EL (cell line): ENCODE measurements around the gene PLOD3.

Source experiments
- DNase-seq: peaks from one replicate; pipeline ENCODE4 v3.0.0-alpha.2; 2016

PLOD3 gene

DNA sequence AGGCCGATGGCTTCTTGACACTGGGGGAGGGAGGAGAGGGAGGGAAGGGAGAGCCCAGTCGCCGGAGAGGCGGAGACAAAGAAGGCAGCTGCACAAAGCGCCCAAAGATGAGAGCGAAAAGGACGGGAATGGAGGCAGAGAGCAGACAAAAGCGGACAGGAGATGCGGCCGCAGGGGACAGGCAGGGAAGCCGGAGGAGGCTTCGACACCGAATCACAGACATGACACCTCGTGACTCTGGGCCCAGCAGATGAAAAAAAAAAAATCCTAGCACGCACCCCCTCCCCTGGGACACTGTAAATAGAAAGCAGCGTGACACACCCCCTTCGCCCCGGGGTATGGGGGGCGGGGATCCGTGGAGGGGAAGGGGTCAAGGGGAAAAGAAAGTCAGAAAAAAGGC lies 38.3 kb downstream of the PLOD3 start:
- no peak for DNase-seq

DNA sequence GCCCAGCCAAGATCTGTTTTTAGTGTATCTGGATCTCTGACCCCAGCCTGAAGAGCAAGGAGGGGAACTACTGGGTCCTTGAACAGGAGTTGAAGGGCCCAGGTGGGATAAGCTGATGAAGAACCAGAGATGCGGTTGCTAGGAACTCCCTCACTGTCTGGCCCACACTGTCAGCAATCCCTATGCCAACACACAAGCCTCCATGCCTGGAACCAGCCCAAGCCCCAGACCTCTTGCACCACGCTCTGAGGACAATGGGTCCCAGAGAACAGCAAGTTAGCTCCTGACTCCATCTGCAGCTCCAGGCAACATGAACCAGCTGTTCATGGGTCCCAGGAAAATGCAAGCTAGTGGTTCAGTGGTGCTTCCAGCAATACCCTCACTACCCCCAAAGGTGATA lies 39.7 kb downstream of the PLOD3 start:
- no peak for DNase-seq

DNA sequence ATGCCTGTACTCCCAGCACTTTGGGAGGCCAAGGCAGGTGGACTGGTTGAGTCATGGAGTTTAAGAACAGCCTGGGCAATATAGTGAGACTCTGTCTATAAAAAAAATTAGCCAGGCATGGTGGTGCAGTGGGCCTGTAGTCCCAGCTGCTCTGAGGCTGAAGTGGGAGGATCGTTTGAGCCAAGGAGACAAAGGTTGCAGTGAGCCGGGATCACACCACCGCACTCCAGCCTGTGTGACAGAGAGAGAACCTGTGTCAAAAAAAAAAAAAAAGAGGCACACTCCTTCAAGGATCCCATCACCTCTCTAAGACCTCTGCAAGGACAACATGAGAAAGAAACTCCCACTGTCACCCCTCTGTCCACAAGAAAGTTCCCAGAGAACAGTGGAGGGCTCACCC lies 41.7 kb downstream of the PLOD3 start:
- no peak for DNase-seq

DNA sequence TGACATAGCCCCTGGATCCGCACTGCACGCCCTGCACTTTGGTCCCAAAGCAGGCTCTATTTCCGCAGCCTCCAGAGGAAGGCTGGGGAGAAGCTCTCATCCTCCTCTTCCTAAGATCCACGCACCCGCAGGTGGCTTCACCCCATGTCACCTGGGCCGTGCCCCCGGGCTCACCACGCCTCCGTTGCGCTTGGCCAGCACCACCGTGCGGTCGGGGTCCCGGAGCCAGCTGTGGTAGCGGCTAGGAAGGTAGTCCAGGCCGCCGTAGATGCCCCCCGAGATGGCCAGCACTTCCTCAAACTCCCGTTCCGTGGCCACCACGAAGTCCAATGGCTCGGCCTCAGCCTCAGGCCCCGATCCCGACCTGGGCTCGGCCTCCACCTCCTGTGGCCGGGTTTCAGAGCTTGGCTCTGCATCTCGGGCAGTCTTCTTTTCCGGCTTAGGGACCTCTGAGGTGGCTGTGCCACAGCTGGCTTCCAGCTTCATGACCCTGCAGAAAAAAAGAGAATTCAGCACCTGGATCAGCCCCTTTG lies 43.0 kb downstream of the PLOD3 start:
- no peak for DNase-seq

DNA sequence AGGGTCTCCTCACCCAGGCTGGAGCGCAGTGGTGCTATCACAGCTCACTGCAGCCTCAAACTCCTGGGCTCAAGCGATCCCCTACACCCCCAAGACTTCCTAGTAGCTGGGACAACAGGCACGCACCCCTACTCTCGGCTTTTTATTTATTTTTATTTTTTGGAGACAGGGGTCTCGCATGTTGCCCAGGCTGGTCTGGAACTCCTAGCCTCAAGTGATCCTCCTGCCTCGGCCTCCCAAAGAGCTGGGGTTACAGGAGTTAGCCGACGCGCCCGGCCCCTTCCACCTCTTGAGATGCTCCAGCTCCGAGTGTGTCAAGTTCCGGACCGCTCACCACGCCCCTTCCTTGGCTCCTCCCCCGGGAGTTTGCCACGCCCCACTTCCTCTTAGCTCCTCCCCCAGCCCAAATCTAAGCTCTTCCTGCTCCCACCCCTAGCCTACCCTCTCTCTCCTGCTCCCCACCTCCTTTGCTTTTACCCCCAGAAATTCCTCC lies 43.6 kb downstream of the PLOD3 start:
- DNase-seq = peak; percentile 66

DNA sequence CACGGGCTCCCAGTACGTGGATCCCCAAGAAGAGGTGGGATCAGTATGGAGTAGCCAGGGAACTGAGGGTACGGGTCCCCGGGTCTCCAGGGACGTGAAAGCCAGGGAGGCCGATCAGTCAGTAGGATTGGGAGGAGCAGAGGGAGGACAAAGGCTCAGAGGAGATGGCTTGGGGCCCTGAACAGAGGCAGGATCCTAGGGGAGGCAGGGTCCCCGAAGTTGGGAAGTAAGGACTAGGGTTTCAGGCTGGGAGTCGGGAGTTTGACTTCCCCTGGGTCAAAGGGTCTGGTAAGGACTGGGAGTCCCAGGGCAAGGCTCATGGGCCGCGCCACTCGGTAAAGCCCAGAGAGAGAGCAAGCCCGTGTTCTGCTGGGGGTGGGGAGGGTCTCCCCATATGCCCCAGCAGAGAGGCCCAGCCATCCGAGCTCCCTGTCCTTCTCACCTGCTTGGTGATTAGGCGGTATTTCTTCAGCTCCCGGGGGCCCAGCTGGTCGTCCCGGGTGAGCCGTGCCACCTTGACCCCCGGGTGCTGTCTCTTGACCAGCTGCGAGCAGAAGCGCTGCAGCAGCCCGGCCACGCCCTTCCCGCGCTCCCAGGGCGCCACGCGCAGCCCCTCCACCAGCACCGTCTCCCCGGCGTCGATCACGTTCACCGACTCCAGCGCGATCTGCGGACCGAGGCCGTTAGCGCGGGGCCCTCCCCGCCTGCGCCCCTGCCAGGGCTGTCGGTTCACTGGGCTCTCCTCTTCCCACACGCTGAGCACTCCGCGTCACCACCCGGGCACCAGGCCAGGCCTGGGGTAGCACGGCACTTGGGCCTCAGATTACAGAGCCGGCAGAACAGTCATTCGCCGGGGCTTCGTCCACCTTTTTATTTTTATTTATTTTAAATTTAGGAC lies 44.3 kb downstream of the PLOD3 start:
- peak; percentile 87 for DNase-seq

DNA sequence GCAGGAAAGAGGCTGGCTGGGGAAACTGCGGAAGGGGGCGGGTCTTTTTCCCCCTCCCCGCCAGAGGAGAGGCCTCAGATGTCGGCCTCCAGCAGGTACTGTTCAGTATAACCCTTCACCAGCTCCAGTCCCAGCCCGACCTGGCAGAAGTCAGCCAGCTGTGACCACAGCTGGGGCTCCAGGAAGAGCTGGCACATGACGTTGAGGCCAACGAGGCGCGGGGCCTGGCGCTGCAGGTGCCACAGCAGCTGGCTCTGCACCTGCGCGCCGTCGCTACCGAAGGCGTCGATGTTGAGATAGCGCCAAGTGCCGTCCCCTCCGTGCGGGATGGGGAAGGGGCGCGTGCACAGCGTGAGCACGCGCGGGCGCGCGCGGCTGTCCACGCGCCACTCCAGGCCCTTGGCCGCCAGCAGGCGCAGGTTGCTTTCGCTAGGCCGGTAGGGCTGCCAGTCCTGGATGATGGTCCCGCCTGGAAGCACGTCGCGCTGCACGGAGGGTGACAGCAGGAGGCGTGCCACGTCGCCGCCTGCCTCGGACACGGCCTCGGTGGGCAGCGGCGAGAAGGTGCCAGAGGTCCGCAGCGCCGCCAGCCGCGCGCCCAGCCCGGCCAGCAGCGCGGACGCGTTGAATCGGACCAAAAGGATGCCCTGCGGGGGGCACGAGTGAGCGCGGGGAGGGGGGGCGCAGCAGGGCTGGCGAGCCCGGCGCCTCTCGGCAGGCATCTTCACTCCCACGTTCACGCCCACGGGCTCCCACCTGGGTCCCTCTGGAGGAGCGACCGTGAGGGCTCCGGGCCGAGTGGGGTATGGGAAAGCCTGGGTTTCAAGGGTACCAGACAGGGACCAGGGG lies 45.2 kb downstream of the PLOD3 start:
- no peak for DNase-seq

DNA sequence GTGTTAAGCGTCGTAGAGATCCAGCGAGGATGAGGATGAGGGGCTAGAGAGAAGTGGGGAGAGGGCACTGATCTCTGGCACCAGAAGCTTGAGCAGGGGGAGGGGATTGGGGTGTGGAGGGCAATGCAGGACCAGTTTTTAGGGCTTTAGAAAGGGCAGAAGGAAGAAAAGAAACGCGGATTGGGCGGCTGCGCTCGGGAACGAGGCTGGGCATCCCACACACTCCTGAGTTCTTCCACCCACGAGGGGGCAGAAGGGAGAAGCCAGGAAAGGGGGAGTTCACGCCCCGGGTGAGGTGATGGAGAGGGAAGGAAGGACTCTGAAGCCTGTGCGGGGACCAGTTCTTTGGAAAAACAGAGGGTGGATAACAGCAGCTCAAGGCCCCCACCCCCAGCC lies 45.9 kb downstream of the PLOD3 start:
- DNase-seq = no peak

DNA sequence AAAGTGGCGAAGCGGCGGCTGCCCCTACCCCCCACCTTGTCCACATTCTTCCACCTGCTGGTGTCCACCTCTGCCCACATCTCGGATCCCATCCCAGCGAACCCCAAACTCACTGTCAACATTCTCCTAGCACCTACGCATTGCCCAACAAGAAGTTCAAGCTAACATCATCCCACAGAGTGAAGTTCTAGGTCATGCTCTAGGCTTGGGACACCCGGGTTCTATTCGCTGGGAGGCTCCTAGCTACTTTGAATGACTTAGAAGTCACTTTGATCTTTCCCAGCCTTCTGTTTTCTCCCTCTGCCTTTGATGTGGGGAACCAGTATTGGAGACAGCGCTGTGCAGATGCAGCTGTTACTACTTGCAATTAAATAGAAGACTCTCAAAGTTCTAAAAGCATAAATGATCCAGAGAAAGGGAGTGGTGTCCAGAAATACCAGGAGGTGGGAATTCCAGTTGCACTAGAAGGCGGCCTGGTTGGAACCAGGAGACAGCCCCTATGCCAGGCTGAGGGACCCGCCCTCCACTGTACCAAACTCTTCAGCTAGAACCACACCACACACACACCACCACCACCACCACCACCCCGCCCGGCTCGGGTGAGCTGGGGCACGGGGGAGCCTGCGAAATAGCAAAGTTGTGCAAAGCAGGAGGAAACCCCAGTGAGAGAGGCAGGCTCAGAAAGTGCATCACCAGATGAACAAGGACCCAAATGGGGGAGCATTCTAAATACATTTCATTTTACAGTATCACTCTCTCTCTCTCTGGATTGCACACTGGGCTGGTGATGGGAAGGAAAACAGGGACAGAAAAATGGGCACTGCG lies 46.6 kb downstream of the PLOD3 start:
- DNase-seq = no peak

DNA sequence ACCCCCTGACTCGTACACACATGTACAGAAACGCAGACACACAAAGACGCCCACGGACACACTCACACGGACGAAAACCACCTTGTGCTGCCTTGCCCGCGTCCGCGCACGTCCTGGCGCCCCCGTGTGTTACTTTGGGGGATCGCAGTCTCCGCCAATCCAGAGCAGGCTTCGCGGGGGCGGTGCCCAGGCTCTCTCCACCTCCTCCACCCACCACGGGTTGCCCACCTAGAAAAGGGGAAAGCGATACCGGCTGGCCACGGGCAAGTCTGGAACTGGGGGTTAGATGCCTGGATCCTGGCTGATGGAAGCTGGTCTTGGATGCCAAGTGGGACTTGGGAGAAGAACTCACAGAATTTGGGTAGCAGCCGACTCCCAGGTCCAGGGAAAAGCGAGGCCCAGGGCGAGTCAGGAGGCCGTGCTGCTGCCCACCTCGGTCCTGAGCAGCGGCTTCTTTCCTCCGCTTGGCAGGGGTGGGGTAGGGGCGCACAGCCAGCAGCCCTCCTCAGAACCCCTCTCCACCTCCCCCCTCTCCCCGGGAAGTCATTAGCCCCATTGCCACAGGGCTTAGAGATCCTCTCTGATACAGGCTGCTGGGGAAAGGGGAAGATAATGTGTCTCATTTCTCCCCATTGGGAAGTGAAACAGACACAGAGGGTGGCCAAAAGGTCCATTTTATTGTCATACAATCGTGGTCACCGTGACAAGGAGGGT lies 47.4 kb downstream of the PLOD3 start:
- peak; percentile 54 for DNase-seq

DNA sequence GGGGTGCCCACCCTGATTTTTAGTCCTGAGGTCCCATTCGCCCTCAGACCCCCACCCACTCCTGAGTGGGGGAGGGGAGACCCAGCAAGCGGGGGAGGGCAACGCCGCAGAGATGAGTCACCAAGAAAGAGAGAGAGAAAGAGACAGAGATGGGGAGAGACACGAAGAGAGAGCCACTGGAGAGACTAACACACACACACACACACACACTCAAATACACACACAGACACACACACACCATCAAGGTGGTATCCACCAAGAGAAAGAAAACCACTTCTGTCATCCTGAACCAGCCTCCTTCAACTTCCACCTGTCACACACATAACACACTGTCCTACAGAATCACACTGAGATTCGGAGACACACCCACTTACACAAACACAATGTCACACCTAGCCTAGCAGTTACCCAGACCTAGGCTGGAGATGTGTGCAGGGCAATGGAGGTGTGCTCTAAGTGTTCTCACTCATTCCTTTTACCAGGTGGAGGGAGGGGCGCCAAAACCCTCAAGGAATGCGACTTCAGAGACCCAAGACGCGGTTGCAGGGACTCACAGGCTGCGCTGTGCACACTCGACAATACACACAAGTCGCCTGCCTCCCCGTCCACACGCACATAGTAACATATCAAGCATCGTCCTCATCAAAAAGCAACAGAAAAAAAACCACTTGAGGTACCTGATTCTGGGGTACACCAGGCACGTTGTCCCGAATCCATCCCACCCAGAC lies 48.1 kb downstream of the PLOD3 start:
- DNase-seq = no peak

DNA sequence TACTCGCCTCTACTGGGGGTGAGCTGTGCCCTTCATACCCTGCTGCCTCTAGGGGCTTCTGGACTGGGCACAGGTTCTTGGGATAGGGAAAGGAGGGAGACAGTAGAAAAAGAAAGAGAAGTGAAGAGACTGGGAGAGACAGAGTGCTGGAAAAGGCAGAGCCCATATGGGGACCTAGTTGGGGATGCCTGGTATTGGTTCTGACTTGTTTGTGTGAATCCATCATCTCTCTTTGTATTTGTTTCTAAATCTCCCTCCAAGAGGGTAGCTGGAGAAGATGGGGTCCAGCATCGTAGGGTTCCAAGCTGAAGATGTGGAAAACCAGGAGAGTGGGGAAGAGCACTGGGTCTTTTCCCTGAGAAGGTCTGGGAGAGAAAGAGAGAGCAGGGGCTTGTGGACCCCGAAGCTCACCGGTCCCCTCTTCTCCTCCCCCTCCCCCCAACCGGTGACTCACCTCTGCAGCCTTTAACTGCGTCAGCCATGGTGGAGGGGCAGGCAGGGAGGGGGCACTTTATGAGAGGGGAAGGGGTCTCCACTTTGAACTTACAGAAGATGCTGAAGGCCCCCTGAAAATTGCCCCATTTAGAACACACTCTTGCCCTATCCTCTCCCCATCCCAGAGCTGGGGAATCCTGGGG lies 48.9 kb downstream of the PLOD3 start:
- no peak for DNase-seq

DNA sequence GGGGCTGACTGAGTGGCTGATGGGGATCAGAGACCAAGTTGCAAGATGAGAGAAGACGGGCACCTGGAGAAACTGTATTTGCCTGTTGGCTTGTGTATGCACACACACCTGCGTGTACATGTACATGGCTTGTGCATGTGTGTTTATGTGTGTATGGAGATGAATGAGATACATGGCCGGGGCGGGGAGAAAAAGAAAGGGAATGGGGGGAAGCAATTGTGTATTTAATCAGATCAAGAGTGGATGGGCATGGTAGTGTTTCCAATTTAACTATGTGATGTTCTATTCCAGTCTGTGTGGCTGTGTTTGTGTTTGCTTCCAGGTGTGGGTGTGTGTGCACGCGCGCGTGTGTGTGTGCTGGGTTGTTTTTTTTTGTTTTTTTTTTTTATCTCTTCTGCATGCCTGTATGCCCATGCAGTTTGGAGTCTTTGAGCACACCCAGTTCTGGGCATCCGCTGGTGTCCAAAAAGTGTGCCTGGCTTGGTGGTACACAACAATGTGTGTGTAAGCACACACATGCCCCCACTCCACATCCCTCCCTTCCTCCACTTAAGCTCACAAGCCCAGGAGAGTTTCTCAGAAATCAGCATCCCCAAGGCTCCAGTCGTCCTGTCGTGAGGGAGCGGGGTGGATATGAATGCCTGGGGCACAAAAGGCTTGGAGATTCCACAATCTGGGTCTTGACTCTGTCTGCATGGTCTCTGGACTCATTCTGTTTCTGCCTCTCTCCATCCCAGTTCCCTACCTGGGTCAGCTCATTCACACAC lies 49.6 kb downstream of the PLOD3 start:
- no peak for DNase-seq

DNA sequence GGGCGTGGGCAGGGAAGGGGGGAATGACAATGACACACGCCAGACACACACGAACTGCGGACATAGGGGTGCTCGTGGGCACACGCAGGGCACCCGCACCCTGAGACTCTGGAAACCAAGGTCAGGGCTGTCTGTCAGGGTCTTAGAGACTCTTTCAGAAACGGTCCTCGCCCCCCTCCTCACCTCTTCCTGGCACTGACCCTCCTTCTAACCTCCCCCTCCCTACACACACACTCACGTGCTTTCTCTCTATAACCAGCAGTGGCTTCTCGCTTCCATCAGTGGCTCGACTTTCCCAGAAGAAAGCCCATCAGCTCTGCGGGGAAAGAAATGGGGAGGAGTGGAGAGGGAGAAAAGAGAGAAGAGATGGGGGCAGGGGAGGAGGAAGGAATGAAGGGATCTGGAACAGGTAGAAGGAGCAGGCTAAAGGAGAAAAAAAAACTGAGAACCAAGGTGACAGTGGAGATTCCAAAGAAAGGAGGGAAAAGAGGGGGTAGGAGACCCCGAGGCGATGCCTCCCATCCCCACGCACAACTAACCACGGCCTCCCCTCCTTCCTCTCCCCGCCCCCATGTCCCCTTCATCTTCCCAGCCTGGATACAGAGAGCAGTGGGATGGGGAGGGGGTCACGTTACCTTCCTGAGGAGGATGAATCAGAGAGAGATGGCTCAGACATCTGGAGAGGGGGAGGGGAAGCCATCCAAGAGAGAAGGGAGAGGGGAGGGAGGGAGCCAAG lies 50.3 kb downstream of the PLOD3 start:
- no peak for DNase-seq

DNA sequence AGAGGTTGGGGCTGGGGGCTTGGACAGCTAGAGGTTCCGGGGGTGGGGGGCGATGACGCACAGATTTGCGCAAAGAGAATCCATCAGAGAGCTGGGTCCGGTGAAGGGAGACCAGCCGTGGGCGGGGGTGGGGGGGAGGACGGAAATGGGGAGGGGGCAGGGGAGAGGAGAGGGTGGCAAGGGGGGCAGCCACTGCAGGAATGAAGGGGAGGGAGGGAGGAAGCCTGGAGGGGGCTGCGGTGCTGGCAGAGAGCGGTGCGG lies 50.8 kb downstream of the PLOD3 start:
- DNase-seq = no peak

DNA sequence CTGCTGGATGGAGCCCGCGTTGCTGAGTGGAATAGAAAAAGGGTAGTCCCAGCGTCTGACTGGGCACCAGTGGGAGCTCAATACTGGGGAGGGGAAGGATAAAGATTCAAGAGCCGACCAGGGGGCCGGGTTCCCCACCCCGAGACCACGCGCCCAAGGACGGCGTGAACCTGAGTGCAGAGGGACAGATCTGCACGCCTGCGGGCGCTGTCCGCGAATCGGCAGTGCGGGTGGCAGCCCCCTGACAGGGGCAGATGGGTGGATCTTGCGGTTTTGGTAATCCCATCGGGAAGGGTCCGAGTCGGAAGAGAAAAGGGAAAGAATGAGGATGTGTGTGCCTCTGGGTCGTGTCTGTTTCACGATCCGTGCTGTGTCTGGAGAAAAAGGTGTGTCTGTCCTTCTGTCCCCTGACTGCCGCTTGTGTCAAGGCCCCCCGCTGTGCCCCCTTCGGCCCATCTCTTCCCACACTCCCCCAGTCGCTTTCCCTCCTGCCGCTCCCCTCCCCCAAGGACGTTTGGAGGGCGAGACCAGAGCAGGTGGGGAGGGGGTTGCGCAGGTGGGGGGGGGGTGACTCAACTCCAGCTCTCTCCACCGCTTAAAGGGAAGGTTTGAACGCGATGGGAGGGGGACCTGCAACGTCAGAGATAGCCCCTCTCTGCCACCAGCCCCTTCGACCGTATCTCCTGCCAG lies 51.3 kb downstream of the PLOD3 start:
- DNase-seq = no peak

DNA sequence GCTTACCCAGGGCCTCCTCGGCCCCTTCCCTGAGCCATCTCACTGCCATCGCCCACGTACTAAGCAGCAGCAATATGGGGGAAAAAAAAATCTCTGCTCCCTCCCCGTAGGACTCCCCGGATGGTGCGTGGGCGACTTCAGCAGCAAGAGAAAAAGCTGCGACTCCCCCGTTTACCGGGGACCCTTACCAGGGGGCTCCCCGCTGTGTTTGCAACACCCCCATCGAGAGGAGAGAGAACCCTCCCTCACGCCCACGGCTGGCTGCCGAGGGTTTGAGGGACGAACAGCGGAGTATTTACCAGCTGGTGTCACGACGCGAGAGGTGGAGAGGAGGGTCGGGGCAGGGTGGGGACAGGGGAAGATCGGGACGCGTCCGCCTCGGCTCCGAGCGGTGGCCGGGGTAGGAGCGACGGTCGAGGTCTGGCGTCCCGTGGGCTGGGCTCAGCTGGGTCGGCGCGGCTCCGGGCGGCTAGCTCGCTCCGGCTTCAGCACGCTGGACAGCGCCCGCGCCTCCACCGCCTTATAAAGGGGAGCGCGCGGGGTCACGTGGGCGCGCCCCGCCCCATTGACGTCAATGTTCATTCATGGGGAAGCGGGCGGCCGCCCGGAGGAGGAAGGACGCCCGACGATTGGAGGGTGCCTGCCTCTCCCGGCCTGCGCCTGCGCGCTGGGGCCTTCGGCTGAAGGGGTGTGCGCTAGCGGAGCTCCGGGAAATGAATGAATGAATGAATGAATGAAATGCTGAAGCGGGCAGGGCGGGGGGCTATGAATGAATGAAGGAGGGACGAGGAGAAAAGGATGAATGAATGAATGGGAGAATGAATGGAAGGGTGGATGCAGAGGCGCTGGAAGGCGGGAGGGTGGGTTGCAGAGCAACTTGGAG lies 52.1 kb downstream of the PLOD3 start, which contains the start of gene VGF:
Gene VGF, minus strand, starts transcription at position 495 of the 883 bp plus-strand sequence. CDS start 726 bp downstream, outside the sequence.
- DNase-seq = peak; percentile 93
